B cell (primary cell): ENCODE data around the gene GCN1.

Experiments
- EZH2 ChIP-seq: IDR thresholded peaks from 2 replicates; pipeline ENCODE4 v1.6.1; 2012; ENCODE audit warnings: borderline replicate concordance, low read depth, mild to moderate bottlenecking, moderate library complexity, low read length; ENCODE audit not compliant: insufficient read depth, poor library complexity, severe bottlenecking
- TF ChIP-seq, protein P1 (sequence below): fragments of 200-600 bp; IDR thresholded peaks from one replicate; pipeline ENCODE4 v1.8.0; 2022; ENCODE audit warnings: antibody characterized with exemption, mild to moderate bottlenecking

DNA sequence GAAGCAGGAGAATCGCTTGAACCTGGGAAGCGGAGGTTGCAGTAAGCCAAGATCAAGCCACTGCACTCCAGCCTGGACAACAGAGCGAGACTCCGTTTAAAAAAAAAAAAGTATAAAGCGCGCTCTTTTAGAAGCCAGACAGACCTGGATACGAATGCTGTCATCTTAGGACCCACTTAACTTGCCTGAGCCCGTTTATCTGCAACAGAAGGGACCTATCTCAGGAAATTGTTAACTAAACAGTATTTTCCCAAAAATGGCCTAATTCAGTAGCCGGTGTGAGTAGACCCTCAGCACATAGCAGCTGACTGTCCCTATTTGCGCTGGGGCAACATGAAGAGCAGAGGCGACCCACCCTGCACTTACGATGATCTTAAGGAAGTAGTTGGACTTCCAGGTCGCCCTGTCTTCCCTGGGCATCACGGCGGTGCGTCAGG lies 5.9 kb upstream of the GCN1 start:
- no peak for TF ChIP-seq EZH2
- TF ChIP-seq, protein P1, sequence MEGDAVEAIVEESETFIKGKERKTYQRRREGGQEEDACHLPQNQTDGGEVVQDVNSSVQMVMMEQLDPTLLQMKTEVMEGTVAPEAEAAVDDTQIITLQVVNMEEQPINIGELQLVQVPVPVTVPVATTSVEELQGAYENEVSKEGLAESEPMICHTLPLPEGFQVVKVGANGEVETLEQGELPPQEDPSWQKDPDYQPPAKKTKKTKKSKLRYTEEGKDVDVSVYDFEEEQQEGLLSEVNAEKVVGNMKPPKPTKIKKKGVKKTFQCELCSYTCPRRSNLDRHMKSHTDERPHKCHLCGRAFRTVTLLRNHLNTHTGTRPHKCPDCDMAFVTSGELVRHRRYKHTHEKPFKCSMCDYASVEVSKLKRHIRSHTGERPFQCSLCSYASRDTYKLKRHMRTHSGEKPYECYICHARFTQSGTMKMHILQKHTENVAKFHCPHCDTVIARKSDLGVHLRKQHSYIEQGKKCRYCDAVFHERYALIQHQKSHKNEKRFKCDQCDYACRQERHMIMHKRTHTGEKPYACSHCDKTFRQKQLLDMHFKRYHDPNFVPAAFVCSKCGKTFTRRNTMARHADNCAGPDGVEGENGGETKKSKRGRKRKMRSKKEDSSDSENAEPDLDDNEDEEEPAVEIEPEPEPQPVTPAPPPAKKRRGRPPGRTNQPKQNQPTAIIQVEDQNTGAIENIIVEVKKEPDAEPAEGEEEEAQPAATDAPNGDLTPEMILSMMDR: no peak
